Naive B cell (primary cell): ENCODE results near the gene GLMP. TPM values are rescaled to one million over a fixed set of nuclear protein-coding genes. Genes with fewer than 3 reads are reported as not detected.

Source experiments
- ATAC-seq, 2 donors: fragments of 150-1000 bp; cut with Tn5 transposase; 2 replicates each; pipeline ENCODE4 v1.10.0; 2021; ENCODE audit warnings: low read depth in 2 of 2, mild to moderate bottlenecking in 2 of 2, moderate library complexity in 2 of 2
- DNase-seq: peaks from one replicate; pipeline ENCODE4 v3.0.0; 2022
- H3K27ac Mint-ChIP-seq, 6 donors: one replicate each; pipeline ENCODE4 v1.8.0; 2020 to 2022; ENCODE audit warnings: mild to moderate bottlenecking in 6 of 6, mixed read lengths in 6 of 6, moderate library complexity in 5 of 6, inconsistent platforms in 2 of 6
- H3K27me3 Mint-ChIP-seq, 3 donors: one replicate each; pipeline ENCODE4 v1.8.0; 2021 to 2022; ENCODE audit warnings: mixed read lengths in 3 of 3, mild to moderate bottlenecking in 1 of 3
- H3K36me3 Mint-ChIP-seq, 2 donors: one replicate each; pipeline ENCODE4 v1.8.0; 2020 to 2022; ENCODE audit warnings: mixed read lengths in 2 of 2, inconsistent platforms in 1 of 2, mild to moderate bottlenecking in 1 of 2
- H3K4me1 Mint-ChIP-seq, 3 donors: one replicate each; pipeline ENCODE4 v1.8.0; 2020 to 2022; ENCODE audit warnings: mixed read lengths in 3 of 3, inconsistent platforms in 1 of 3, mild to moderate bottlenecking in 1 of 3, moderate library complexity in 1 of 3
- H3K4me3 Mint-ChIP-seq, 8 donors: one replicate each; pipeline ENCODE4 v1.8.0; 2020 to 2022; ENCODE audit warnings: mild to moderate bottlenecking in 8 of 8, mixed read lengths in 8 of 8, moderate library complexity in 8 of 8, inconsistent platforms in 2 of 8
- H3K9me3 Mint-ChIP-seq, 7 donors: one replicate each; pipeline ENCODE4 v1.8.0; 2020 to 2022; ENCODE audit warnings: mixed read lengths in 7 of 7, mild to moderate bottlenecking in 5 of 7, inconsistent platforms in 2 of 7, moderate library complexity in 1 of 7
- polyA plus RNA-seq, 6 donors: library from polyadenylated mRNA; unstranded; fragments of 300-500 nt; fragmentation: Illumina TruSeq; gene quantifications; one replicate each; pipeline ENCODE4 v1.2.3, GENCODE V29; 2021; ENCODE audit warnings: low read depth in 6 of 6

Gene GLMP
- polyA plus RNA-seq, 6 donors from 2014 or later = 6.3 to 13.4 (median 8.9) TPM

- Mint-ChIP-seq H3K27me3 (peaks cover 0 to 23% (median 10%) of the 10 kb centered on the region in 3 donors), H3K9me3 (no peaks in the 10 kb centered on the region), H3K27ac (peak overlapping the region in 1 of 6 donors; percentile 74), H3K36me3 (peaks cover 4 to 19% of the 10 kb centered on the region in 2 donors), H3K4me3 (no peak overlapping the region), H3K4me1 (peaks cover 13 to 20% (median 16%) of the 10 kb centered on the region in 3 donors)
- ATAC-seq (no peak), DNase-seq (no peak)
Measured at GRCh38 chr1:156242738-156243137, 52.7 kb downstream of the GLMP start.

Other genes with a start within 250 kb of the GLMP start
- gene UBQLN4, start 241.9 kb downstream of the GLMP start, polyA plus RNA-seq = 1 to 10 TPM; 4.7 to 9.0 (median 6.1) TPM
- 100 to 1,000 TPM in 5 of 6 donors, 10 to 100 TPM in 1; 99.5 to 139 (median 114) TPM for gene LAMTOR2, start 240.9 kb downstream of the GLMP start, polyA plus RNA-seq
- not detected for gene RAB25, start 234.5 kb downstream of the GLMP start, polyA plus RNA-seq
- gene MEX3A, start 213.2 kb downstream of the GLMP start, polyA plus RNA-seq = under 1 TPM in 2 of 6 donors, not detected in 4; 0.05 to 0.13 TPM
- 1 to 10 TPM in 4 of 6 donors, under 1 TPM in 2; 0.33 to 3.0 (median 1.4) TPM for gene LMNA, start 181.0 kb downstream of the GLMP start, polyA plus RNA-seq
- 10 to 100 TPM; 23.3 to 37.3 (median 29.5) TPM for gene SEMA4A, start 142.1 kb downstream of the GLMP start, polyA plus RNA-seq
- gene SLC25A44, start 101.6 kb downstream of the GLMP start, polyA plus RNA-seq = 10 to 100 TPM in 4 of 6 donors, 1 to 10 TPM in 1, not detected in 1; 9.3 to 16.8 (median 12.9) TPM
- gene PMF1, start 82.7 kb downstream of the GLMP start, polyA plus RNA-seq = 100 to 1,000 TPM; 107 to 157 (median 115) TPM
- 1 to 10 TPM in 1 of 6 donors, not detected in 5; 1.1 TPM for gene BGLAP, start 53.5 kb downstream of the GLMP start, polyA plus RNA-seq
- gene PAQR6, start 47.6 kb downstream of the GLMP start, polyA plus RNA-seq = not detected
- 10 to 100 TPM in 5 of 6 donors, 1 to 10 TPM in 1; 8.3 to 30.9 (median 12.6) TPM for gene SMG5, start 12.9 kb downstream of the GLMP start, polyA plus RNA-seq
- gene TMEM79, start 11.4 kb downstream of the GLMP start, polyA plus RNA-seq = 10 to 100 TPM in 3 of 6 donors, 1 to 10 TPM in 3; 6.9 to 13.0 (median 9.5) TPM
- not detected for gene VHLL, start 3.6 kb upstream of the GLMP start, polyA plus RNA-seq
- 100 to 1,000 TPM; 161 to 293 (median 183) TPM for gene CCT3, start 42.6 kb upstream of the GLMP start, polyA plus RNA-seq
- 1 to 10 TPM in 1 of 6 donors, not detected in 5; 1.2 TPM for gene TSACC, start 42.8 kb upstream of the GLMP start, polyA plus RNA-seq
- gene RHBG, start 73.5 kb upstream of the GLMP start, polyA plus RNA-seq = not detected
- gene MEF2D, start 205.1 kb upstream of the GLMP start, polyA plus RNA-seq = 10 to 100 TPM in 3 of 6 donors, 1 to 10 TPM in 3; 6.9 to 15.8 (median 9.1) TPM